ENCODE results near the gene KLHDC10.

DNA sequence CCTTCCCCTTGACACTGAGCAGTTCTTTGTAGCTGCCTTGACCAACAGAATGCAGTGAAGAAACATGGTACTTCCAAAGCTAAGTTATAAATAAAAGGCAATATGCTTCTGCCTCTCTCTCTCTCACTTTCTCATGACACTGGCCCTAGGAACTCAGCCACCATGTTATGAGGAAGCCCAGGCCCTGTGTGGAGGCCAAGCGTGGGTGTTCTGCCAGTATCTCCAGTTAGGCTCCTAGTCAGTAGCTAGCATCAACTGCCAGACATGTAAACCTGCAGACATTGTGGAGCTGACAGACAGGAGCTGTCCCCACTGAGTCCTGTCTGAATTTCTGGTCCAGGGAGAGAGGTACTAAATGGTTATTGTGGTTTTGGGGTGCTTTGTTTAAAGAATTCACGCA is 89.7 kb downstream of the KLHDC10 start:
- TF ChIP-seq GTF2F1 (IDR thresholded peaks at IDR 0.05; ENCODE audit: low read length) (no peak), KLF9 (CRISPR knock-in tag; IDR thresholded peaks at IDR 0.05; ENCODE audit: low read depth) (no peak)
